Activated effector memory CD4-positive, alpha-beta T cell treated with Interleukin-2 at 50 U/mL for 16 hours (primary cell): ENCODE results near the gene CDCA3.
A peak's percentile ranks its signal among the peaks of the same experiment; 100 is the strongest.
"Not testable (repeated sequence)": the region's sequence is repeated elsewhere in the genome, so short reads cannot be mapped to it uniquely, and the experiment has no call there.

Experiments
- DNase-seq: peaks from one replicate; pipeline ENCODE4 v3.0.0-alpha.2; 2020

The CDCA3 gene

GRCh38 chr12:6851153-6851920 is at the start of gene CDCA3:
Gene CDCA3 (minus strand): TSS chr12:6851286. CDS start chr12:6850952, 334 bp downstream.
- DNase-seq = peak; percentile 83

DNA sequence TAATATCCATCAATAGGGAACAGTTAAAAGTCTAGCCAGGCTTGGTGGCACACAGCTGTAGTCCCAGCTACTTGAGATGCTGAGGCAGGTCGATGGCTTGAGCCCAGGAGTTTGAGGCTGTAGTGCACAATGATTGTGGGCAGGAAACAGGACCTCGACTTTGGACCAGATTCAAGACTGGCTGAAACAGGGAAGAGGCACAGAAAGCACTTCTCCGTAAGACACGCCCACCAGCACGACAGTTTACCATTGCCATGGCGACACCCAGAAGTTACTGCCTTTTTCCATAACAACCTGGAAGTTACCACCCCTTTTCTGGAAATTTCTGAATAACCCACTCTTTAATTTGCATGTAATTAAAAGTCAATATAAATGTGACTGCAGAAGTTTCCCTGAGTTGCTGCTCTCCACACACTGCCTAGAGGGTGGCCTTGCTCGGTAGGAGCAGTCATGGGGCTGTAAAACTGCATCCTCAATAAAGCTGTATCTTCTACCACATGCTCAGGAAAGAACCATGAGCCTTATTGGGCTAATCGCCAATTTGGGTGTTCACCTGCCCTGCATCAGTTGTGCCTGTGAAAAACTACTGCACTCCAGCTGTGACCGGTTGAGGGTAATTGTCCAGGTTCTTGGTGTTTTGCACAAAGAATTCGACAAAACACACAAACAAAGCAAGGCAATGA is 48.9 kb upstream of the CDCA3 start:
- DNase-seq = no peak

DNA sequence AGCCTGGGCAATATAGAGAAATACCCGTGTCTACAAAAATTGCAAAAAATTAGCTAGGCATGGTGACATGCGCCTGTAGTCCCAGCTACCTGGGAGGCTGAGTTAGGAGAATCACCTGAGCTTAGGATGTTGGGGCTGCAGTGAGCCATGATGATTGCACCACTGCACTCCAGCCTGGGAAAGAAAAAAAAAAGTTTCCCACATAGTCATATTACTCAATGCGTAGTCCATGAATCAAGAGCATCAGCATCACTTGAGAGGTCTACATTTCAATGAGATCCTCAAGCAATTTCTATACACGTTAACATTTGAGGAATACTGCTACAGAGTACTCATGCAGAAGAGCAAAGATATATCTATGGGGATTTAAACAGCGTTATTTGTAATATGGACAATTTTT is 48.3 kb upstream of the CDCA3 start:
- no peak for DNase-seq

DNA sequence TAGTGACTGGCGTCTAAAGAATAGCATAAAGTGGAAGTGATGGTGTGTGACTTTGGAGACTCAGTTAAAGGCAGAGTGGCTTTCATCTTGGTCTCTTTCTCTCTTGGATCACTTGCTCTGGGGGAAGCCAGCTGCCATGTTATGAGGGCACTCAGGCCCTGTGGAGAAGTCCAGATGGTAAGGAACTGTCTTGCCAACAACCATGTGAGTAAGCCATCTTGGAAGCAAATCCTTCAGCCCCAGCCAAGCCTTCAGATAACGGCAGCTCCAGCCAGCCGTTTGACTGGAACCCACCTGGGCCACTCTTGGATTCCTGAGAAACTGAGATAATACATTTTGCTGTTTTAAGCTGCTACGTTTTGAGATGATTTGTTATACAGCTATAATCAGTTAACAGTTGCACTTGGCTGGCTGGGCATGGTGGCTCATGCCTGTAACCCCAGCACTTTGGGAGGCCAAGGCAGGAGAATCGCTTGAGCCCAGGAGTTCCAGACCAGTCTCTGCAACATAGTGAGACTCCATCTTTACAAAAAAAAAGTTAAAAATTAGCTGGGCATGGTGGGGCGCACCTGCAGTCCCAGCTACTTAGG is 45.9 kb upstream of the CDCA3 start:
- DNase-seq = no peak

GRCh38 chr12:6894321-6894720 is 43.2 kb upstream of the CDCA3 start:
- DNase-seq = no peak

GRCh38 chr12:6892683-6893082 is 41.6 kb upstream of the CDCA3 start:
- not testable (repeated sequence) for DNase-seq

DNA sequence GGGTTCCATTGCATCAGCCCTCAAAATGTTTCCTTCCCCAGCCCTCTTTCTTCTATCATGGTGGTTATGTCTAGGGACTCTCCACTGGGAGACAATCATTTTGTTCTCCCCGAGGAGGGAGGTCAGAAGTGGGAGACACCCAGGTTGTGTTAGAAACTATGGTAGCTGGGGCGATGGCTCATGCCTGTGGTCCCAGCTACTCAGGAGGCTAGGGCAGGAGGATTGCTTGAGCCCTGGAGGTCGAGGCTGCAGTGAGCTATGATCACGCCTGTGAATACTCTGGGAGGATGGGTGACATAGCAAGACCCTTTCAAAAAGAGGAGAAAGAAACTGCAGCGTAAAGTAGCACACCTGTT is 40.5 kb upstream of the CDCA3 start:
- no peak for DNase-seq

DNA sequence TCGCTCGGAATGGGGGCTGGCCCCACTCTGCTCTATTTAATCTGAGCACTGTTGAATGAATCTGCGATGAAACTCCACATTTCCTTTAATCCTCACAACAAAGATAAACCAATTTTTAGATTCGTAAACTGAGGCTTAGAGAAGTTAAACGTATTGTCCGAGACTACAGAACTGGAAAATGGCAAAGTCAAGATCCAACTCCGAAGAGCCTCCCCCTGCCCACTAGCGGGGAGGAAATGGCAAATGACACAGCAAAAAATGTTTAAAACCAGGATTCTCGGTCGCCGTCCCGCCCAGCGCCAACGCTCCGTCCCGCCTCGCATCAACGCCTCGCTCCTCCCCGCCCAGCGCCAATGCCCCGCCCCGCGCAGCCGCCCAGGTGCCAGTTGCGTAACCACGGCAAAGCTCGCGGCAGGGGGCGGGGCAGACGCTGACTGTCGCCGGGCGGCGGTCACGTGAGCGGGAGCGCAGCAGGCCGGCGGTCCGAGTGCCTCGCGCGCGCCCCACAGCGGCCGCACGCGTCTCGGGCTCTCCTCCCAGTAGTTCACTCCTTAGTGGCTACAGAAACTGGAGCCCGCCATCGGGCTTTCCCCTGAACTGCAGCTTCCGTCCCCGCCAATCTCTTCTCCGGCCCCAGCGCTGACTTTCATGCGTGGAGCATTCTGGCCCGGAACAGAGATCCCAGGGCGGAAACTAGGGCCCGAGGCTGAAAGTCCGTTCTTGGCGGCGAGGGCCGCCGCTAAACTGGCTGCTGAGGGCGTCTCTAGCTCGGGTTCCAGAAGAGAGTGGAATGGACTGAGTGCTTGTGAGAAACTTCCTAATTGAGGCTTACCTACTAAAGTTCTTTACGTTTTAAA is 39.9 kb upstream of the CDCA3 start:
- DNase-seq = peak; percentile 98

DNA sequence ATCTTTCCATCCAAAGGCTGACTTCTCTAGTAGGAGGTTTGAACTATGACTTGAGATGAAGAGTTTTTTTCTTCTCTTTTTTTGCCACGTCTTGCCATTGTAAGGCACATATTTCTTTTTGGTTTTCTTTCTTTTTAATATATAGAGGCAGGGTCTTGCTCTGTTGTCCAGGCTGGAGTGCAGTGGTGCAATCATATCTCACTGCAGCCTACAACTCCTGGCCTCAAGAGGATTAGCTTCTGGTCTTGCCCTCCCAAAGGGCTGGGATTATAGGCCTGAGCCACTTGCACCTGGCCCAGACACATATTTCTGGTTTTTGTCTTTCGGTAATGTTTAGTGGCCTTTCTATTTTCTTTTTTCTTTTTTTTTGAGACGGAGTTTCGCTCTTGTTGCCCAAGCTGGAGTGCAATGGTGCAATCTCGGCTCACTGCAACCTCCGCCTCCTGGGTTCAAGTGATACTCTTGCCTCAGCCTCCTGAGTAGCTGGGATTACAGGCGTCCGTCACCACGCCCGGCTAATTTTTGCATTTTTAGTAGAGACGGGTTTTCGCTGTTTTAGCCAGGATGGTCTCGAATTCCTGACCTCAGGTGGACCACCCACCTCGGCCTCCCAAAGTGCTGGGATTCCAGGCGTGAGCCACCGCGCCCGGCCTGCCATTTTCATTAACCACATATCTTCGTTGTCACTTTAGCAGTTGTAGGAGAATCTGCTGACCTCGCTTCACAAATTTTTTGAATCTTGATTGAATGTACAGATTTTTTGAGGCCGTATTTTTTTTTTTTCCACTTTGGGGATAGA is 38.9 kb upstream of the CDCA3 start:
- DNase-seq = not testable (repeated sequence)

- not testable (repeated sequence) for DNase-seq
Measured at GRCh38 chr12:6888794-6889193, 37.7 kb upstream of the CDCA3 start.

- no peak for DNase-seq
Measured at GRCh38 chr12:6888360-6888759, 37.3 kb upstream of the CDCA3 start.

GRCh38 chr12:6887460-6887859 is 36.4 kb upstream of the CDCA3 start:
- no peak for DNase-seq

GRCh38 chr12:6886206-6886999 is 35.3 kb upstream of the CDCA3 start:
- not testable (repeated sequence) for DNase-seq

DNA sequence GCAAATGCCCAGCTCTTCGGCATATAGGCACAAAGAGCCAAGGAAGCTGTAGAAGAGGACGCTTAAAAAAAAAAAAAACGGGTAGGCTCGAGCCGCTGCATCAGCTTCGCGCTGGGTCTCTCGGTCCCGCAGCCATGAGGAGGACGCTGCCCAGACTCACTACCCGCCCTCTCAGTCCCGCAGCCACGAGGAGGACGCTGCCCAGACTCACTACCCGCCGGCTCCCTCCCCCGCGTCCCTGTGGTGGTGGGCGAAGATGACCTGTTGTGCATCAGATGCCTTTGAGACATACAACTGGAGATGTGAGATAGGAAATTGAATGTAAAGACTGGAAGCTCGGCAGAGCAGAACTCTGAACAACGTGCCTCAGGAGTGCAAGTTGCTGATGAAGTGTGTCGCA is 33.5 kb upstream of the CDCA3 start:
- DNase-seq = no peak

DNA sequence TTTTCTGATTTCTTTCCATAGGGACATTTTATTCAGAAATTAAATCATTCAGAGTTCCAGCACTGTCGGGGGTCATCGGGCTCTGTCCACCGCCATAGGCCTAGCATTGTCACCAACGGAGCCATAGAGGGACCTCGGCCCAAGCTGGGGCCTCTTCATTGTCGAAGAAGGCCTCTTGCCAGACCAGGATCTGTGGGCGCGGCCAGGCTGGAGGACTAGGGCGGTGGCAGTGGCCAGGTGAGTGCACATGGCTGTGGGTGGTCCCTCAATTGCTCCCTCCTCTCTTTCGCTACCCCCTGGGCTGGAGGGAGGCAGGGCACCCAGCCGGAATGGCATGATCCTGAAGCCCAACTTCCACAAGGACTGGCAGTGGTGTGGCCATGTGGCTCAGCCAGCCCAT is 32.6 kb upstream of the CDCA3 start:
- DNase-seq = no peak

- no peak for DNase-seq
Measured at GRCh38 chr12:6883252-6883651, 32.2 kb upstream of the CDCA3 start.

GRCh38 chr12:6879824-6880223 is 28.7 kb upstream of the CDCA3 start:
- not testable (repeated sequence) for DNase-seq

GRCh38 chr12:6874015-6874368 is 22.9 kb upstream of the CDCA3 start:
- not testable (repeated sequence) for DNase-seq

DNA sequence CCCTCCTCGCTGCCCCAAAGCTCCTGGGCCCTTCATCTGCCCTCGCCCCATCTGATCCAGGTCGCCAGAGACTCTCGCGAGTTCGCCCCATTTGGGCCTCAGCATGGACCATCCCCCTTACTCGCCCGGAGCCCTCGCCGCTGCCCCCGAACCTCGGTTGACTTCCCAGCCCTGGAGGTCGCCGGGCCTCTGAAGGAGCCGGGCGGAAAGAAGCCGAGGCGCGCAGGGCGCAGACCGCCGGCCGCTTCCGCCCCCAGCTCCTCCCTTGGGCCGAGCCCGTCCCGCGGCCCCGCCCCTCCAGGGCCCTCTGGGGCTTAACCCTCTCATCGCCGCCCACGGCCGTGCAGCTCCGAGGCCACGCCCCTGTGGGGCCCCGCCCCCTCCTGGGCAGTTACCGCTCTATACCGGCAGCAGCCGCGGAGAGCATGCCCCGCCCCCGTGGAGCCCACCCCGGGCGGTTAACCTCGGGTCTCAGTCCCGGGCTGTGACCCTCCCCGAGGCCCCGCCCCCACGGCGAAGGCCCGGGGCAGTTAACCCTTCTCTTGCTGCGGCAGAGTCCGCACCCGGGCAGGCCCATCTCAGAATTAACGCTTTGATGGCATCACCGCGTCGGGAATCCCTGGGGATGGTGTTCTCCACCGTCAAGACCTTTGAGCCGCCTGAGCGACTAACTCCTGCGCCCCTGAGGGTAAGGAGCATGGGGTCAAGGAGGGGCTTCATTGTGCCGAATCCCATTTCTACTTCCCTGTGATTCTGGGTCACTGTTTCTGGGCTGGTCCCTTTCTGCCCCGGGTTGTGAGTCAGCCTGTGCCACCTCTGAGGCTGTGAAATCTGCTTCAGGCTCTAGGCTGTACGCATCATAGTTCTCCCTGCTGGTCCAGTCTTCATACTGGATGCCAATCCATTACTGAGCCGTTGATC is 22.3 kb upstream of the CDCA3 start, which contains the start of gene SPSB2:
Gene SPSB2 (minus strand): TSS at position 210 of the 921 bp plus-strand sequence. CDS start 402 bp downstream, outside the sequence.
- DNase-seq = peak; percentile 99
